Measurements from ENCODE around the gene PPP1R11.

Gene PPP1R11

DNA sequence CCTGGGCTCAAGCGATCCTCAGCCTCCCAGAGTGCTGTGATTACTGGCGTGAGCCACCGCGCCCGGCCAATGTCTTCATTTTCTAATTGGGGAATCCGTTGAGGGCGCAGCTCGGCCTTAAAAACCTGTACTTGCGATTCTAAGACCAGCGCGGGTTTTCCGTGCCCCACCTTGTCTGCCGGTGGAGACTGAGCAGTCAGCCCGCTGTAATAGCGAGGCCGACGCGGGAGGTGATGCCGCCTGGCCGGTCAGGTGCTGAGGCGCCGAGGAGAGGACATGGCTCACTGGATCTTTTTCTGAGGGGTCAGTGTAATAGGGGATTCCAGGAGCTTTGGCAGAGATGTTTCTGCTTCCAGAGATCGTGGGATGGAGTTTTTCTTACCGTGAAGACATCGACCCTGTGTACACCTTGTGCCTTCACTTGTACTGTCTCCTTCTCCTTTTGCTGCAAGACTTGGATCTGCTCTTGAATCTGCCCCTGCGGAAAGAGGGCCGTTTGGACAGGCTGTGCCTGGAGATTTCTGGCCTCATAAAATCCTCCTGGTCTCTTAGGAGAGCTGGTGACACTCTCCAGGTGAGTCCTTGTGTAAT is 44.4 kb downstream of the PPP1R11 start:
- no CpG with 5 or more reads among the region's 27 CpGs for WGBS (ENCODE audit: extremely low coverage, insufficient coverage, low lambda C conversion rate)
- no peaks in the 10 kb centered on the region for H3K79me2 ChIP-seq (ENCODE audit: control insufficient read depth, insufficient read depth, low read length)
- no peak overlapping the region for H3K4ac ChIP-seq (ENCODE audit: low read depth, low read length)
- H3K36me3 ChIP-seq (ENCODE audit: control insufficient read depth, insufficient read depth, low read length) = no peaks in the 10 kb centered on the region
- no peak overlapping the region for H3K9ac ChIP-seq (ENCODE audit: low read length)
- no peak overlapping the region for H3K18ac ChIP-seq (ENCODE audit: low read length)
- no peak overlapping the region for H2AK5ac ChIP-seq (ENCODE audit: low read length)
- H3K56ac ChIP-seq (ENCODE audit: low read length) = no peak overlapping the region
- no peaks in the 10 kb centered on the region for H3K4me1 ChIP-seq (ENCODE audit: control insufficient read depth, low read depth, low read length)
- H3K27me3 ChIP-seq (ENCODE audit: insufficient read depth, low read length, poor library complexity) = peaks cover 2% of the 10 kb centered on the region
- H4K8ac ChIP-seq (ENCODE audit: low read depth, low read length) = no peak overlapping the region
- no peak for DNase-seq
- H3K27ac ChIP-seq (ENCODE audit: low read depth, low read length) = no peak overlapping the region
- H3K4me2 ChIP-seq (ENCODE audit: low read length) = no peak overlapping the region
- no peaks in the 10 kb centered on the region for H3K79me1 ChIP-seq (ENCODE audit: low read length)
- no peak overlapping the region for H4K5ac ChIP-seq (ENCODE audit: low read length)
- H2BK120ac ChIP-seq (ENCODE audit: low read depth, low read length) = no peak overlapping the region
- no peak overlapping the region for H2BK15ac ChIP-seq (replicated peaks; ENCODE audit: low read depth)
- H3K23ac ChIP-seq (ENCODE audit: low read length) = no peak overlapping the region
- no peak overlapping the region for H2BK5ac ChIP-seq (ENCODE audit: low read length)
- H3K4me3 ChIP-seq (ENCODE audit: low read length) = no peak overlapping the region

DNA sequence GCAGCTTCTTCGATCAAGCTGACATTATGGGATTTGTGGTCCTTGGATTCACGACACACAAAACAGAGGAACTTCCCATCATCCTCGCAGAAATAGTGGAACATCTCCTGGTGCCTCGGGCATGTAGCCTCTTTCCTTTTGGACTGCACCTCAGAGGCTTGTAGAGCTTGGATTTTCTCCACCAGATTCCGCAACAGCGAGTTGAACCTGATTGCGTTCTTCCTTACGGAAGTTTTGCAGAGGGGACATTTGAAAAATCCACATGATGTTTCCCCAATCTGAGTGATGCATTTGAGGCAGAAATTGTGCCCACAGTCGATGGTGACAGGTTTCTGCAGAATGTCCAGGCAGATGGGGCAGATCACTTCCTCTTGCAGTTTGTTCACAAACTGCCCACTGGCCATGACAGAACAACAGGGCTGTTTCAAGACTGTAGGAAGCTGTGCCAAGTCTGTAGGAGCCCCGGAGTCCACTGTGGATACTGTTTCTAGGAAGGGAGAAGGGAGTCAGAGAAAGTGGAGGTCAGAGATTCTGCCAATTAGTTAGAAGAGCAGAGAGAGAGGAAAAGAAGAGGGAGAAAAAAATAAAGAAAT is 45.5 kb downstream of the PPP1R11 start:
- no CpG with 5 or more reads among the region's 10 CpGs for WGBS (ENCODE audit: extremely low coverage, insufficient coverage, low lambda C conversion rate)
- H3K27ac ChIP-seq (ENCODE audit: low read depth, low read length) = no peak overlapping the region
- no peak overlapping the region for H2BK15ac ChIP-seq (replicated peaks; ENCODE audit: low read depth)
- H4K5ac ChIP-seq (ENCODE audit: low read length) = no peak overlapping the region
- no peak overlapping the region for H2BK120ac ChIP-seq (ENCODE audit: low read depth, low read length)
- no peaks in the 10 kb centered on the region for H3K36me3 ChIP-seq (ENCODE audit: control insufficient read depth, insufficient read depth, low read length)
- H3K4me1 ChIP-seq (ENCODE audit: control insufficient read depth, low read depth, low read length) = no peaks in the 10 kb centered on the region
- H3K79me1 ChIP-seq (ENCODE audit: low read length) = no peaks in the 10 kb centered on the region
- no peak overlapping the region for H3K9ac ChIP-seq (ENCODE audit: low read length)
- H2BK5ac ChIP-seq (ENCODE audit: low read length) = no peak overlapping the region
- H3K4me3 ChIP-seq (ENCODE audit: low read length) = no peak overlapping the region
- no peak overlapping the region for H3K4ac ChIP-seq (ENCODE audit: low read depth, low read length)
- no peaks in the 10 kb centered on the region for H3K79me2 ChIP-seq (ENCODE audit: control insufficient read depth, insufficient read depth, low read length)
- no peak overlapping the region for H3K23ac ChIP-seq (ENCODE audit: low read length)
- H3K56ac ChIP-seq (ENCODE audit: low read length) = no peak overlapping the region
- no peak overlapping the region for H3K4me2 ChIP-seq (ENCODE audit: low read length)
- H2AK5ac ChIP-seq (ENCODE audit: low read length) = no peak overlapping the region
- H3K27me3 ChIP-seq (ENCODE audit: insufficient read depth, low read length, poor library complexity) = peaks cover 2% of the 10 kb centered on the region
- no peak overlapping the region for H3K18ac ChIP-seq (ENCODE audit: low read length)
- H4K8ac ChIP-seq (ENCODE audit: low read depth, low read length) = no peak overlapping the region
- DNase-seq = no peak

DNA sequence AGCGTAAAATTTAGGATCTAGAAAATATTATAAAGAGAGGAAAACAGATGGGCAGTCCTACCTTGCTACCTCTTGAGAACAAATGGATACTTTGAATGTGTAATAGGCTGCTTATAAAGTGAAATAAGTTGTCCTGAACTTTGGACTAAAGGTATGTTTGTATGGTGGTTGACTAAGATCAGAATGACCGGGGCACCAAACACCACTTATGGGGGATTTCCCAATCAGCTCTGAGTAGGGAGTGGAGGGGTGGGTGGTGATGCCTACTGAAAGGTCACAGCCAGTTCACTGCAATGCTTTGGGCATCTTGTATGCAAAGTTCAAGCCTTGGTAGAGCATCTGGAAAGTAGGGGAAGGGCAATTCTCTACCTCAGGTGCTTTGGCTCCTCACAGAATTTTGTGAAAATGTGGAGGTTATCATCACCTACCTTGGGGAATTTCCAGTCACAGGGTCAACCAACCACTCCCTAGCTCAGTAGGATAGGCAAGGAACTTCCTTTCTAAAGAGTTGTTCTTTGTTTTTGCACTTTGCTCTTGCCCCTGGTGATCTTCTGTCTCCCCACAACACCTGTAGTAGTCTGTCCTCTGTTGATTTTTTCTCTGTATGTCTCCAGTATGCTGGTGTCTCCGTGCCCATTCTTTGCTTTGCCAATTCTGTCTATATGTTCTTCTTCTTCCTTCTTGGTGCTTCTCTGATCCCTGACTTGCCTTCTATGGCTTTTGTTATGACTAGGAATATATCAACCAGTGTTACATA is 46.2 kb downstream of the PPP1R11 start, which contains the start of gene TRIM31:
TRIM31 (minus strand) TSS at position 88 of the 757 bp plus-strand sequence. CDS start 285 bp downstream, outside the sequence.
- no peak for DNase-seq
- Histone ChIP-seq H3K79me2 (ENCODE audit: control insufficient read depth, insufficient read depth, low read length) (no peaks in the 10 kb centered on the region), H2BK120ac (ENCODE audit: low read depth, low read length) (no peak within 1 kb of the TSS), H3K36me3 (ENCODE audit: control insufficient read depth, insufficient read depth, low read length) (no peaks in the 10 kb centered on the region), H3K4me2 (ENCODE audit: low read length) (no peak within 1 kb of the TSS), H2BK5ac (ENCODE audit: low read length) (no peak within 1 kb of the TSS), H3K18ac (ENCODE audit: low read length) (no peak within 1 kb of the TSS), H3K4me3 (ENCODE audit: low read length) (no peak within 1 kb of the TSS), H3K9ac (ENCODE audit: low read length) (no peak within 1 kb of the TSS), H4K8ac (ENCODE audit: low read depth, low read length) (no peak within 1 kb of the TSS), H4K5ac (ENCODE audit: low read length) (no peak within 1 kb of the TSS), H3K79me1 (ENCODE audit: low read length) (no peaks in the 10 kb centered on the region), H3K23ac (ENCODE audit: low read length) (no peak within 1 kb of the TSS), H2BK15ac (replicated peaks; ENCODE audit: low read depth) (no peak within 1 kb of the TSS), H3K4me1 (ENCODE audit: control insufficient read depth, low read depth, low read length) (no peaks in the 10 kb centered on the region), H2AK5ac (ENCODE audit: low read length) (no peak within 1 kb of the TSS), H3K27me3 (ENCODE audit: insufficient read depth, low read length, poor library complexity) (peaks cover 2% of the 10 kb centered on the region), H3K4ac (ENCODE audit: low read depth, low read length) (no peak within 1 kb of the TSS), H3K27ac (ENCODE audit: low read depth, low read length) (no peak within 1 kb of the TSS), H3K56ac (ENCODE audit: low read length) (no peak within 1 kb of the TSS)
- 100% methylated on average over 1 of the region's 3 CpGs for WGBS (ENCODE audit: extremely low coverage, insufficient coverage, low lambda C conversion rate)

DNA sequence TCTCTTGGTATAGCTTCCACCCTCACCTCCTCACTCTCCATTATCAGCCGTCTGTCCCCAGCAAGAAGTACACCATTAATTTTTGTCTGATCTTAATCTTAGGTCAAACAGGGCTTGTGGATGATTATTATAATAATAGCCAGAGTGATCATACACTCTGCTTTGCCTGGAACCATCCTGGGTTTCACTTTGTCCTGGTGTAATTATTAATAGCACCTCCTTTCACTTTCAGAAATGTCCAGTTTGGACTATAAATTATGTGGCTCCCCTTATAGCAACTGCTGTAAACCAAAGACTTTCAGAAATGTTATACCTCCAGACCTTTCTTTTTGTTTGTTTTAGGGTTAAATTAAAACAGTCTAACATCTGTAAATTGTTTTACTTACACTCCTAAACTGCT is 46.8 kb downstream of the PPP1R11 start:
- H3K18ac ChIP-seq (ENCODE audit: low read length) = no peak overlapping the region
- H4K5ac ChIP-seq (ENCODE audit: low read length) = no peak overlapping the region
- no peak overlapping the region for H2BK5ac ChIP-seq (ENCODE audit: low read length)
- H2BK15ac ChIP-seq (replicated peaks; ENCODE audit: low read depth) = no peak overlapping the region
- H3K4ac ChIP-seq (ENCODE audit: low read depth, low read length) = no peak overlapping the region
- no peaks in the 10 kb centered on the region for H3K79me1 ChIP-seq (ENCODE audit: low read length)
- H3K4me1 ChIP-seq (ENCODE audit: control insufficient read depth, low read depth, low read length) = no peaks in the 10 kb centered on the region
- no peak overlapping the region for H3K56ac ChIP-seq (ENCODE audit: low read length)
- H2AK5ac ChIP-seq (ENCODE audit: low read length) = no peak overlapping the region
- no peak overlapping the region for H3K9ac ChIP-seq (ENCODE audit: low read length)
- DNase-seq = no peak
- H3K4me2 ChIP-seq (ENCODE audit: low read length) = no peak overlapping the region
- WGBS (ENCODE audit: extremely low coverage, insufficient coverage, low lambda C conversion rate) = no CpG with 5 or more reads among the region's 1 CpG
- no peak overlapping the region for H3K4me3 ChIP-seq (ENCODE audit: low read length)
- no peak overlapping the region for H2BK120ac ChIP-seq (ENCODE audit: low read depth, low read length)
- H3K36me3 ChIP-seq (ENCODE audit: control insufficient read depth, insufficient read depth, low read length) = no peaks in the 10 kb centered on the region
- peaks cover 2% of the 10 kb centered on the region for H3K27me3 ChIP-seq (ENCODE audit: insufficient read depth, low read length, poor library complexity)
- no peak overlapping the region for H3K27ac ChIP-seq (ENCODE audit: low read depth, low read length)
- H4K8ac ChIP-seq (ENCODE audit: low read depth, low read length) = no peak overlapping the region
- H3K79me2 ChIP-seq (ENCODE audit: control insufficient read depth, insufficient read depth, low read length) = no peaks in the 10 kb centered on the region
- H3K23ac ChIP-seq (ENCODE audit: low read length) = no peak overlapping the region

DNA sequence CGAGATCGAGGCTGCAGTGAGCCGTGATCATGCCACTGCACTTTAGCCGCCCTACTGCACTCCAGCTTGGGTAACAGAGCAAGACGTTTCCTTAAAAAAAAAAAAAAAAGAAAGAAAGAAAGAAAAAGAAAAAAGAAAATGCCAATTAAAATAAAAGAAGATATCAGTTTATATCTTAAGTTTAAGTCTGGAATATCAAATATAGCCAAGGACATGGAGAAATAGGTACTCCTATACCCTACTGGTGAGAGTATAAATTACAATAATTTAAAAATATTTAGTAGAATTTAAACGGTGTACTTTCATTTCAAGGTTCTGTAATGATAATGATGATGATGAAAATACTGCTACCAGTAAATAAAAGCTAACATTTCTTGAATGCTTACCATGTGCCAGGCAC is 49.7 kb downstream of the PPP1R11 start:
- no peak overlapping the region for H2BK120ac ChIP-seq (ENCODE audit: low read depth, low read length)
- WGBS (ENCODE audit: extremely low coverage, insufficient coverage, low lambda C conversion rate) = no CpG with 5 or more reads among the region's 6 CpGs
- no peak overlapping the region for H2AK5ac ChIP-seq (ENCODE audit: low read length)
- H3K27ac ChIP-seq (ENCODE audit: low read depth, low read length) = no peak overlapping the region
- no peak overlapping the region for H2BK5ac ChIP-seq (ENCODE audit: low read length)
- no peak overlapping the region for H3K23ac ChIP-seq (ENCODE audit: low read length)
- no peak overlapping the region for H4K5ac ChIP-seq (ENCODE audit: low read length)
- no peak overlapping the region for H4K8ac ChIP-seq (ENCODE audit: low read depth, low read length)
- no peaks in the 10 kb centered on the region for H3K4me1 ChIP-seq (ENCODE audit: control insufficient read depth, low read depth, low read length)
- no peaks in the 10 kb centered on the region for H3K79me2 ChIP-seq (ENCODE audit: control insufficient read depth, insufficient read depth, low read length)
- H2BK15ac ChIP-seq (replicated peaks; ENCODE audit: low read depth) = no peak overlapping the region
- H3K27me3 ChIP-seq (ENCODE audit: insufficient read depth, low read length, poor library complexity) = no peaks in the 10 kb centered on the region
- H3K4ac ChIP-seq (ENCODE audit: low read depth, low read length) = no peak overlapping the region
- H3K4me2 ChIP-seq (ENCODE audit: low read length) = no peak overlapping the region
- no peak for DNase-seq
- no peaks in the 10 kb centered on the region for H3K79me1 ChIP-seq (ENCODE audit: low read length)
- H3K9ac ChIP-seq (ENCODE audit: low read length) = no peak overlapping the region
- no peak overlapping the region for H3K56ac ChIP-seq (ENCODE audit: low read length)
- no peaks in the 10 kb centered on the region for H3K36me3 ChIP-seq (ENCODE audit: control insufficient read depth, insufficient read depth, low read length)
- no peak overlapping the region for H3K4me3 ChIP-seq (ENCODE audit: low read length)
- no peak overlapping the region for H3K18ac ChIP-seq (ENCODE audit: low read length)
